Inflammatory macrophage (primary cell): ENCODE results near the gene NT5DC2.
A peak's percentile ranks its signal among the peaks of the same experiment; 100 is the strongest.
"Not testable (repeated sequence)": the region's sequence is repeated elsewhere in the genome, so short reads cannot be mapped to it uniquely, and the experiment has no call there.

Experiments used
- DNase-seq, 2 donors: peaks; one replicate each; pipeline ENCODE4 v3.0.0-alpha.2; 2020 to 2022

The NT5DC2 gene

GRCh38 chr3:52537165-52537620, 3.5 kb upstream of the NT5DC2 start:
- DNase-seq: peak in 1 of 2 donors; percentile 13

DNA sequence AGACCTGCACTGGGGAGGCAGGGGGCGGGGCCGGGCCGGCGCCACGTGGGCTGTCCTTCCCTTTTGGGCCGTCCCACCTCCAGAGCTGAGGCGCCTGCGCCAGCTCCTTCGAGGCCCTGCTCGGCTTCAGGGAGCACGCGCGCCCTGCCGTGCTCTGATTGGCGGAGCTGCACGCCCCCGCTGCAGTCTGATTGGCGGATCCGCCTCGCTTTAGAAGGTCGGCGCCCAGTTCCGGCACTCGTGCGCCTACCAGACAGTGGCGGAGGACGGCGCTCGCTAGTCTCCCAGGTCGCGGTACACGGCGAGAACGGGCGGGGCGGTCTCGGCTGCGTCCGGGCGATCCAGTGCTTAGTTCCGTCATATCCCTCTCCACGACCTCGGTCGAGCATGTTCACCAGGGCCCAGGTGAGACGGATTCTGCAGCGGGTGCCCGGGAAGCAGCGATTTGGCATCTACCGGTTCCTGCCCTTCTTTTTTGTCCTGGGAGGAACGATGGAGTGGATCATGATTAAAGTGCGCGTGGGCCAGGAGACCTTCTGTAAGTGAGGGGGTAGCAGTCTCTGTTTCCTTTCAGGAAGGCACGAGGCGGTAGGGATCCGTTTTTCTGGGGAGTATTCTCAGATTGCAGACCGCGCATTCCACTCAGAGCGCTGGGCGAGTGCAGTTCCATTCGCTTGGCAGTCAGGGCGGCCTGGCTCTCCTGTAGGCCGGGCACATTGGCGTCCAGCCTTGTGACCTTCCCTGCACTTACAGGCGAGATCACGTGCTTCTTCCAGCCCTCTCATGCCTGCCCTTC, 2.9 kb upstream of the NT5DC2 start, which contains the start of gene UQCC5:
Gene UQCC5, plus strand, starts transcription at position 237 of the 796 bp plus-strand sequence. Its CDS starts 151 bp downstream, at position 388.
- DNase-seq: peak; percentile 99 to 100

- no peak for DNase-seq
These were observed 2.4 kb upstream of the NT5DC2 start for GRCh38 chr3:52536112-52536368.

- DNase-seq: no peak
These were observed 1.9 kb upstream of the NT5DC2 start for GRCh38 chr3:52535411-52536111.

GRCh38 chr3:52534281-52535183, 875 bp upstream of the NT5DC2 start:
- no peak for DNase-seq

DNA sequence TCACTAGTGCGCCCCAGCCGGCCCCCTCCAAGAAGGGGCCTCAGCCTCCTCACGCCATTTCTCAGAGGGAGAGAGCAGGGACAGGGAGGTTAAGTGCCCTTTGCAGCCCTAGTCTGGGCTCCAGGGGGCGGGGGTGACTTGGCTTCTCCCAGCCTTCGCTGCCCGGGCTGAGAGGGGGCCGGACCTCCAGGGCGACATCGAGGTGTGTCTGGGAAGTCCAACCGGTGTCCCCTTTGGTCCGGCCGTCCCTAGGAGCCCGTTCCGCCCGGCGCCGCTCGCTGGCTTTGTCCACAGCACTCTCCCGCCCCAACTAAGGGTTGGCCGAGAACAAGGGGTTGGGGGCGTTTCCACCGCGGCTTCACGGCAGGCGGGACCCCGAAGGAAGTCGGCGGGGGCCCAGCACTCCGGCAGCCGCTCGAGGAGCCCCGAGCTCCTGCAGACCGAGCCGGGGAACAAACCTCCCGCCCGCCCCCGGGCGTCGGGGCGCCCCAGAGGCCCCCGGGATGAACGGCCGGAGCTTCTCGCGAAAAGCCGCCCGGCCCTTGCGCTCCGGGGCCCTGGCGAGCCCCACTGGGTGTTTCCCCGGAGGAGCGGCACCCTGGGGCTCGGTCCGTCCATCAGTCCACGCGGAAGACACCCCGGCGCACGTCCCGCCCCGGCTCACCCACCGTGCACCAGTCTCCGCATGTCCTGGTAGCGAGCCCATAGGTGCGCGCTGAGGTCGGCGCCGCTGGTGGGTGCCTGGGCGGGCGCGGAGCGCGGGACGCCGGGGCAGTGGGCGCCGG, 627 bp downstream of the NT5DC2 start:
- DNase-seq: peak in 1 of 2 donors; percentile 8

- DNase-seq: peak in 1 of 2 donors; percentile 14
These were observed 1.2 kb downstream of the NT5DC2 start for GRCh38 chr3:52532517-52532837.

DNA sequence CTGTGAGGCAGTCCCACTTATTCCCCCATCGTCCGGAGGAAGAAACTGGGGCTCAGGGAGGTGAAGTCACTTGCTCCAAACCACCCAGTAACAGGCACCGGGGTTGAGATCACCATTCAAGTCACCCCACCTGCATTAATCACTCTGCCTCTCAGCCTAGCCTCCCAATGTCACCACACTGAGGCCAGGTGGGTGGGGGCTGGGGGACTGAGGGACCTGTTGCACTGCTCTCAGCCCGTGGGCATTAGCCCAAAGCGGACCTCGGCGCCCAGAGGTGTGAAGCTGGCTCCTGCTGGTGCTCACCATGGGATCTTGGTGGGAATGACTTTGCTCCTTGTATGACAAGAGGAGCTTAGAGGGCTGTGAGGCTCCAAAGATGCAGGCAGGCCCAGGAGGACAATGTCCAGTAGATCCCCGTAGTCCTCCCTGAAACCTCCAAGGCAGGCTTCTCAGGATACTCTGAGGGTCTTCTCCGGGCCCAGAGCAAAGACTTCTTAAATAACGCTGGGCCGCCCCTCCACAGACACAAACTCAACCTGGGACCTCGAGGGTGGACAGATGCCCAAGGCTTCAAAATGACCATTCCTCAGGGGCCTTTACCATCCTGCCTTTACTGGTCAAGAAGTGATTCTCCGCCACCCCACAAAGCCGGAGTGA, 1.7 kb downstream of the NT5DC2 start:
- no peak for DNase-seq

DNA sequence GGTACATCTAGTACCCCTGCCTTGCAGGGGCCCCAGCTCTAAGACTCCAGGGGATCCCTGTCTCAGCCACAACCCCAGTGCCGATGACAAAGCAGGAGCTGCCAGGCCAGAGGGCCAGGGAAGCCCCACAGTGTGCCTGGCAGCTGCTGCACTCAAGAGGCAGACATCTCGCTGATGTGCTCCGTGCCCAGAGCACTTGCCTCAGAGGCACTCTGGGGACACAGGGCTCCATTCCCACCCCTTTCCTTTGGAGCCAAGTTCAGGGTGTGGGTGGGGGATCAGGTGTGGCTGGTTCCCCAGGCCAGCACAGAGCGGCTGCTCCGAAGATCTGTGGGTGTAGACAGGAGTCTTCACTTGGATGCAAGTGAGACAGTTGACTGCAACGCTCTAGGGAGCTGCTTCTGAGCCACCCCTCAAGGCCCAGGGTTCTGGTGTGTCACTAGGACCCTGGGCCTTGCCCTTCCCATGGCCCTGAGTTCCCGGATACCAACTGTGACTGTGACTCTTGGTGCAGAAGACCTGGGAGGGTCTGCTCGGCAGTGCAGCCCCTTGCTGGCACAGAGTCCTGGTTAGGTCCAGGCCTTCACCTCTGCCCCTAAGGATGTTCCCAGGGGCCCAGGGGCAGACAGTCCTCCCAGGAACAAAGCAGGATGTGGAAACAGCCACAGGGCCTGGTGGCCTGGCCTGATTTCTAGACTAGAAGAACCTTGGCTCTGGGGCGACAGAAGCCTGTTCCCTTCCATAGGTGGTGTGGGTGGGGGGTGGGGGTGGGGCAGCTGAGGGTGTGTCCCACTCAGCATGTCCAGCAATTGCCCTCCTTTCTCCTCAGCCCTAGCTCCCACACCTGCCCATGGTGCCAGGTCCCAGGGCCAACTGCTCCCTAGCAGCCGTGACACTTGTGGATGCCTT, 2.5 kb downstream of the NT5DC2 start:
- DNase-seq: no peak

GRCh38 chr3:52529376-52530333, 4.0 kb downstream of the NT5DC2 start:
- no peak for DNase-seq

GRCh38 chr3:52528586-52529375, 4.9 kb downstream of the NT5DC2 start:
- no peak for DNase-seq

DNA sequence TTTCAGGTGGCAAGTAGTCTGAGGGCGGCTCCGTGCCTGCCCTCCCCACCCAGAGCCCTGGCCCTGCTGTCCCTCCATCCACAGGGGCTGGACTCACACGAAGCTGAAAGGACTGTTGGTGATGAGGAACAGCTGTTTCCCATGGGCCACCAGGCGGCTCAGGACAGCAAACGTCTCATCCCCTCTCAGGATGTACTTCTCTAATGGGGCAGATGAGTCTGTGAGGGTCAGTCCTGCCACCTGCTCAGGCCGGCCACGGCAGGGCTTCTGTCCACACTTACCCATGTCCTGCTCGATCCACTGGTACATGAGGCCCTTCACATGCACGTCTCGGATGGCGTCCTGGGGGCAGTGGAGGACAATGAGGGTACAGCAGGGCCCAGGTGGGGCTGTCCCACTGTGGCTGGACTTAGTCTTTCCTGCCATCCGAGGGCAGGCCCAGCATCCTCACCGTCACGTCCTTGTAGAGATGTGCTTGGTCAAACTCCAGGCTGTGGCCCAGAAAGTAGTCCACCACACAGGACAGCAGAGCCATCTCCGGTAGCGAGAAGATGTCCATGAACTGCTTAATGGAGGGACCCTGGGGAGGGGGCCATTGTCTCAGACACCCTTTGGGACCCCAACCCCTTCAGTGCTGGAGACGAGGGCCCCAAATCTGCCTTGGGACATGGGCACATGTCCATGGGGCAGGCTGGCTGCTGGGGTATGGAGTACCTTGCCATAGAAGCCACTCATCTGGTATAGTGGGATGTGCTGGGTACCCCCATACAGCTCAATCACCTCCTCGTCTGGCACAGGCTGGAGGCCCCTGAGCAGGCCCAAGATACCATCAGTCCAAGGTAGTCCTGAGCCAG, 5.7 kb downstream of the NT5DC2 start:
- no peak for DNase-seq

DNA sequence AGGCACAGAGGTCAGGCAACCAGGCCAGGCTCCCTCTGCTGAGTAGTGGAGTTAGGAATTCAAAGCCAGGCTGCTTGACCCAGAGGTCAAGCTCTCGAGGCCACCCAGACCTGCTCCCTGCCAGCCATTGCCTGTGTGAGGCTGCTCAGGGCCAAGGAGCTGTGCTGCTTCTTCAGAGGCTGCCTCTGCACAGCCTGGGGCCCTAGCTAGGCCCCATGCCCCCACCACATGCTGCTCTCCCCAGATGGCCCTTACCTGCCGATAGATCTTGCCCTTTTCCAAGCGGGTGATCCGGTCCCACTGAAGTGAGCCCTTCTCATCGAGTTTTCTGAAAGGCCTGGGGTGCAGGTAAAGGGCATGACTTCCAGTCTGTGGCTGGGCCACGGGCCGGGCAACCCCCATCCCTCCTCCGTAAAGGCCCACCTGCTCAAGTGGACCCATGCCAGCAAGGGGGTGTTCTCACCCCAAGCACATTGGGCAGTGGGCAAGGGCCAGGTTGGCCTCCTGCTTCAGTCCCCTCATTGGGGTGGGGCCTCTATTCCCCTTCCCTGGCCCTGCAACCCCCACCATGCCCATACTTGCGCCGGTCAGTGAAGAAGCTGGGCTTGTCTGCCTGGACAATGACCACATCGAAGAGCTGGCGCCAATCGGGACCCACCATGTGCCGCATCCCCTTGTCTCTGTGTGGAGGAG, 6.5 kb downstream of the NT5DC2 start:
- no peak for DNase-seq

- not testable (repeated sequence) for DNase-seq
These were observed 7.0 kb downstream of the NT5DC2 start for GRCh38 chr3:52526671-52527038.

DNA sequence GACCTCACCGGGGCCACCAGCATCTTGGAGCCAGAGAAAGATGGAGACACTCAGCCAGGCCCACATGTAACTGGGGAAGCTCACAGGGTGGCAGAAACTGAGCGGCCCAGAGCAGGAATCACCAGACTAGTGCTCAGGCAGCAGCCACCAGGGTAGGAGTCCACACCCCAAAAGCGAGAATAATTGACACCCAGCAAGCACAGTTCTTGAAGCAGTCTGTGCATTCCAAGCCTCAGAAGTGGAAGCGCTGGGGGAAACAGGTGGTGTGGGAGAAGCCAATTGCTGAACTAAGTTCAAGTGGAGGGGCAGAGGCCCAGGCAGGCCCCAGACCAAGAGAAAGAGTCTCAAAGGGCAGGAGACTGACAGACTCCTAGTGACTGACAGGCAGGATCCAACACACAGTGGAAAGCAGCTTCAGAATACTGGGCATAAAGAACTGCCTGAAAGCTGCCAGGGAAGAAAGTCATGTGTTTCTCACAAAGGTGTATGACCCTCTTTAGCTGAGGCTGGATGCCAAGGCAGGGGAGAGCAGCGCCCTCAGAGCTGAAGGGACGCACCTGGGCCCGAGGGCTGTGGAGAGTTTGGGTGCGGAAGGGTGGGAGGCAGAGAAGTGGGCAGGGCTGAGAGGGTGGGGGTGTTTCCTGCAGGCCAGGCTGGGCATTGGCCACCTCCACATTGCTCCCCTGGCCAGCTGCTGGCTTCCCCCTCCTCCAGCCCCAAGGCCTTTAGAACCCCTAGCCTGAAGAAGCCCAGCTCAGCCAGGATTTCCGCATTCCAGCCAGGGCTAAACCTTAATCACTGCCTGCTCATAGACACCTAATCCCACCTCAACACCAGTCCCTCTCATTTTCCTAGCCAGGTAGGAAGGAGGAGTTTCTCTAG, 7.7 kb downstream of the NT5DC2 start:
- DNase-seq: no peak
